Parietal lobe (tissue), 1 donor: Measurements from ENCODE around the gene REV1. TPM values are rescaled to one million over a fixed set of nuclear protein-coding genes. Genes with fewer than 3 reads are reported as not detected.

ENCODE experiments used
- total RNA-seq: library from RNA; depleted of rRNA; stranded (reverse); fragments of >200 nt; gene quantifications from one replicate; pipeline ENCODE4 v1.2.3, GENCODE V29; 2014

REV1 gene
- total RNA-seq: 150 TPM

GRCh38 chr2:99489761-99490622 is at the start of gene REV1:
Gene REV1, minus strand, starts transcription at chr2:99490017. Its CDS starts 25,042 bp downstream, at chr2:99464975.

Other genes starting within 250 kb of the REV1 start
- not detected for gene LYG2, start 234.4 kb downstream of the REV1 start, total RNA-seq
- 1.6 TPM for gene LYG1, start 188.8 kb downstream of the REV1 start, total RNA-seq
- 55.7 TPM for gene TXNDC9, start 153.7 kb downstream of the REV1 start, total RNA-seq
- 23.5 TPM for gene EIF5B, start 152.6 kb downstream of the REV1 start, total RNA-seq